Measurements from ENCODE around the gene RGL1.

Gene RGL1

GRCh38 chr1:183869664-183870063, 64.7 kb downstream of the RGL1 start:
- no peak for DNase-seq (ENCODE audit: low read depth in 2 of 2)

- DNase-seq (ENCODE audit: low read depth in 2 of 2), result no peak
Measured at GRCh38 chr1:183870351-183871077, 65.6 kb downstream of the RGL1 start.

DNA sequence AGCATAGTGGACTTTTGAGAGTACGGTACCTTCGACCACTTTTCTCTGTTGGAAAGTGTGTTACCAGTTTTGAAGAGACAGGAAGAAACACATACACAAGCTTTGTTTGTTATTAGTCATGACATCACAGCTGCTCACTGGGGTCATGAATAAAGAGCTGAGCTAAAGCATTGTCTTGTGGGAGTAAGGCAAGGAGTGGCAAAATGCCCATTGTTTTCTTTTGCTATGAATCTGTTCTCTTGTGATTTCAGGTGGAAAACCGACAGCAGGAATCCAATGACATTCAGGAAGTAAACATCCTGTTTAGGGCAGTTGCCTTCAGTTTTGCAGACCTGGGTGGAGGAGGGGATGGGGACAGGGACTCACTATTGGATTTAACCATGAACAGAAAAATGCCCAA, 66.2 kb downstream of the RGL1 start:
- DNase-seq (ENCODE audit: low read depth in 2 of 2), result no peak

DNA sequence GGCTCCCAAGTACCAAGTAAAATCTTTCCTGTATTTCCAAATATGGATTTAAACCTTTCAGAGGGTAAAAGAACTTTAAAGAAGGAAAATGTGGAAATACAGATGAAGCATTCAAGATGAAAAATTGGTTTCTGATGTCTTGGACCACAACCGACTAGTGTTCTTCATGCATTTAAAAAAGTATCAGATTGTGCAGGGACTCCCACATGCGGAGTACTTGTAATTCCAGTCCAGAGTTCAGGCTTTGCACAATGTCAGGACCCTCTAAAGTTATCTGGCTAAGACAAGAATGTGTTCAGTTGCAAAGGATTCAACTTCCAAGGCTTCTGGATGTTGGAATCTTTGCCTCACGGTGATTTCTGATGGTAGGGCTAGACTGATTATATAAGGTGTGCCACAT, 66.7 kb downstream of the RGL1 start:
- DNase-seq (ENCODE audit: low read depth in 2 of 2), result no peak

- no peak for DNase-seq (ENCODE audit: low read depth in 2 of 2)
Measured at GRCh38 chr1:183872403-183872802, 67.5 kb downstream of the RGL1 start.

DNA sequence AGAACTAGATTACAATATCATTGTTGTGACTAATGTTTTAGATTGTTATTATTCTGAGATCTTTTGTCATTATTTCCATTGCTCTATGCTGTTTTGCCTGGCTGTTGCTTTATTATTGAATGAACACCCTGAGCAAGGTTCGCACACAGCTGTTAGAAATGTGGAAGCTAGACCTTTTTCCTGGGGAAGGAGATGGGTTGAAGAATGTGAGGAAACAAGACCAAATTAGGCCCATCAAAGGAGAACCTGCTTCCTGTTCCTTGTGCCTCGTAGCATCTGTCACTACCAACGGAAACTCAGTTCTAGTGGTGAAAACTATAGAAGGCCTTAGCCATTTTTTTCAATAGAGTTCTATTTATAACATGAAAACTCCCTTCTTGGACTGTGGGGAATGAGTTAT, 68.7 kb downstream of the RGL1 start:
- no peak for DNase-seq (ENCODE audit: low read depth in 2 of 2)

- no peak for DNase-seq (ENCODE audit: low read depth in 2 of 2)
Measured at GRCh38 chr1:183876309-183876708, 71.4 kb downstream of the RGL1 start.

DNA sequence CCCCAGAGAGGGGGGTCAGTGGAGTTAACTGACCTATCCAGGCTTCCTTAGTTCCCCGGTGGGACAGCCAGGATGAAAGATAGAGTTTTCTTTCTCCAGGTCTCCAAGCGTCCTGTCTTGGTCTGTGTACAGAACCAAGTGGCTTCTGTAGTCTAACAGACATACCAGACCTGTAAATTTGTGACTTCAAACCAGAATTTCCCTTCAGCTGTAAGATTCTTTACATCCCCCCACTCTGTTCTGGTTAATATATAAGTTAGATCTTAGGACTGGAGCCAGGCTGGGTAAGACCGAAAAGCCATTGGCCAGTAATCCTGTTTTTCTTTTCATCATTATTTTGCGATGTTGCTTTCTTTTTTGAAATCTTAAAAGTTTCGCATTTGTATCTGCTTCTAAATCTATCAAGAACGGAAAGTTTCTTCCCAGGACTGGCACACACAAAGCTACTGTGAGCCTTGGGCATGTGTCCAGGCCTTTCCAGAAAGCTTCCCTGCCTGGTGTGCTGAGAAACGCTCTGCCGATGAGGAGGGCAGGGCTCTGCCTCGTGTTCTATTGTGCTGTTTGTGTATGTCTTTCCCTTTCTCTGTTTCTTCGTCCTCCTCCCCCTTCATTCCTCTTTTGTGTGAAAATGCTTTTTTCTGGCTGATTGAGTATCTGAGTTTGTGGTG, 72.3 kb downstream of the RGL1 start:
- DNase-seq (ENCODE audit: low read depth in 2 of 2), result no peak

GRCh38 chr1:183879494-183879893, 74.6 kb downstream of the RGL1 start:
- DNase-seq (ENCODE audit: low read depth in 2 of 2), result no peak

DNA sequence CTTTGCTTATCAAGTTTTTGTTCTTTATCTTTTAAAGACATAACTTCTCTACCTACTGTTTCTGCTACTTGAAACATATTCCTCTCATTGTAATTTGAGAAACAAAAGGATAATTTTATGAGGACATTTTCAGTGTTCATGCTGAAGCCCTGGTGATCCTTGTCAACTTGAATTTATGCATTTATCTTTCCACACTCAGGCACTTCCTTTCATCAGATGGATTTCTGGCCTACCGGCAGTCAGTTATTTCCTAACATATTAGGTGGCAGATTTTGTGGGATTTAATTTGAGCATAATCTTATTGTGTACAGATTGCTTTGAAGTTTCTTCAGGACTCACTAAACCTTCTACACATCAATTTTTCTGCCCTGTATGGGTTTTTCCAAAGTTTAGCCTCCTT, 75.0 kb downstream of the RGL1 start:
- DNase-seq (ENCODE audit: low read depth in 2 of 2), result no peak

- DNase-seq (ENCODE audit: low read depth in 2 of 2), result no peak
Measured at GRCh38 chr1:183880531-183881243, 75.8 kb downstream of the RGL1 start.

DNA sequence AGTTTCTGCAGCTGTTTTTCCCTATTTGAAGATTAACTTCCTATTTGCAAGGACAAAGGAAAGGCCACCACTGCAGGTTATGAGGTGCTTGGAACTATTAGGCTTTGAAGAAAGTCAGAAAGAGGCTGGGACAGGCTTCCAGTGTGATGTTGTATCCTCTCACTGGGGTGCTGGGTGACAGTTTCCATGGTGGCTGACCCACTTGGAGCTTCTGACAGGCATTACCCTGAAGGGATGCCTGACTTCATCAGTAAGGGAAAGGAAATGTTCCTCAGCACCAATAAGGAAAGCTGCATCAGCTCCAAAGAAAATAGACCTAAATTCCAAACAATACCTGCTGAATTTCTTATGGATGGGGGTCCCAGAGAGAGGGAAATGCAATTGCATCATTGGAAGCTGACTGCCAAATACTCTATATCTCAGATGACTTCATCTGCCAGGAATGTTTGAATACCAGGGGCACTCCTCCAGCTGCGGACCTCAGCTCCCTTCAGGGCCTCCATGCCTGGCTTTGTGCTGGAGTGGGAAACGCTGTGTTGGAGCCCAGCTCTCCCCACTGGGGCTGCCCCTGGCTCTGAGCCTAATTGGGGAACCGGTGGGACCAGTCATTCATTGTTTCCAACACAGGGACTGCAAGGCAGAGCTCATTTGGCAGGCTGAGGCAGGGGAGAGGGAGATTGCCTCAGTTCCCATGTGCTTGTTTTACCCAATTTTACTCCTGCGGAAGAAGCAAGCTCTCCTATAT, 76.6 kb downstream of the RGL1 start:
- DNase-seq (ENCODE audit: low read depth in 2 of 2), result no peak

DNA sequence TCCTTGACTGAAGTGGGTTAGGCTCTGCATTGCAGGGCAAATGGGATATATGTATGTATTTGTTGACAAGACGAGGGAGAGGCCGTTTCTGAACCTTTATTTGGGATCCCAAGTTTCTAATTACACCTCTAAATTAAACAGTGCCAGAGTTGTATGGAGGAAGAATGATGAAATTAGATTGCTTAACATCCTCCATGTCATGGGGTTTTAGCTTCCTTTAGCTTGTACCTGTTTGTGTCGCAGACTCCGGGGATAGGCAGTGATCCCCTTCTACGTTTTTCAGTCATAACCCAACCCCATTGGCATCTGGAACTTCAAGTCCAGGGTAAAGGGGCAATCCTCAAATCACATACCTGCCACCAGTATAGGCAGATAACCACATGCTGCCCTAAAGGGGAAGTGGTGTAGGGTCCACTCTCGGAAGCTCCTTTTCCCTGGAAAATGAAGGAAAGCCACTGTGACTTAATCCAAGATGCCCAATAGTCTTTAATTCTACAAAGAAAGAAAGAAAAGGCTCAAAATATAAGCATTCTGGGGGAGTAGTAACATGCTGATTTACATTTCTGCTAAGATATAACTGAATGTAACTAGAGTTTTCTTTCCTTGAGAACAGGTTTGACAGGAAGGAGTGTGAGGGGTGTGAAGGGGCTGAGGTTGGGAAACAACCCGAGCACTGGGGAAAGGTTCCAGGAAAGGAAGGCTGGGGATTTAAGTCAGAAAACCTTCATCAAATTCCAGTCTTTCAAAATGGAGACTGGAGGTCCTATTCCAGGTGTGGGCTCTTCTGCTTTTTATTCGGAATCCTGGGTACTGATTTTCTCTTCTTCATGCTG, 77.6 kb downstream of the RGL1 start:
- DNase-seq (ENCODE audit: low read depth in 2 of 2), result no peak

- no peak for DNase-seq (ENCODE audit: low read depth in 2 of 2)
Measured at GRCh38 chr1:183883623-183884022, 78.7 kb downstream of the RGL1 start.

DNA sequence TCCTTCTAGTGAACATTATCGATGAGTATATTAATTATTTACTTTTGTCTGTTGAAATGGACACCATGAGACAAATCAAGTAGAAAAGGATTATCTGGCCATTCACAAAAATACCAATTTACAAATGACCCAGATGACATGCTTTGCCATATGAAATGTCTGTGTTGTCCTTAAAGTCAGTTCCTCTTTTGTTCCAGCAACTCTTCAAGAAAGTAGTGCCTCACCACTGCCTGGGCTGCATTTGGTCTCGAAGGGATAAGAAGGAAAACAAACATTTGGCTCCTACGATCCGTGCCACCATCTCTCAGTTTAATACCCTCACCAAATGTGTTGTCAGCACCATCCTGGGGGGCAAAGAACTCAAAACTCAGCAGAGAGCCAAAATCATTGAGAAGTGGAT, 79.6 kb downstream of the RGL1 start:
- DNase-seq (ENCODE audit: low read depth in 2 of 2), result no peak

- no peak for DNase-seq (ENCODE audit: low read depth in 2 of 2)
Measured at GRCh38 chr1:183885142-183885735, 80.3 kb downstream of the RGL1 start.

DNA sequence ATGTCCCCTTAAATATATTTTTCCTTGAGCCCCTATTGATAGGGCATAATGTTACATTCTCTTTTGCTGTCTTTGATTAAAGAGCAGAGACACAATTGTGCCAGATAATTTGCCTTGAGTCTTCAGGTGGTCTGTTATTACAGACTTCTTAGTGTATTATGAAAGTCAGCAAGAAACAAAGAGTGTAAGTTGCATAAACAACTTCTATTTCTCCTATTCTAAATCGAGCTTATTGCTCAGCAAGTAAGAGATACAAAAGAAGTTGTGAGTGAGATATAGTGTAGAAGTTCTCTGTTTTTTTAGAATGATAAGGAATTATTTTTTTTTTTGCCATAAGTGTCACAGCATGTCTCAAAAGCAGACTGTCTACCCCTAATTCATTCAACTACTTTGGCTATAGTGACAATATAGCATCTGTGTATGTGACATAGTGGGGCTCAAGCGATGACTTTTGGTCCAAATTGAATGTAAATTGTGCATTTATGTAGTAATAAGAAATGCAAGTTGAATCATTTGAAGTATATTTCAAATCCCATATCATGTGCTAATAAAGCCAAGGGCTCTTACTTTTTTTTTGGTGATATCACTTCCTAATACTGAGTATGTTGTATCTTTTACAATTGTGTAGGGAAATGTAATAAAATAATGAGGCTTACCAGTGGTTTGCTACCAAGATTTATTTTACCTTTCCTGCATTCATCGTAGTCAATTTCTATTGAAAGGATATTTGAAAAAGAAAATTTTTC, 81.3 kb downstream of the RGL1 start:
- no peak for DNase-seq (ENCODE audit: low read depth in 2 of 2)

- no peak for DNase-seq (ENCODE audit: low read depth in 2 of 2)
Measured at GRCh38 chr1:183886853-183887252, 81.9 kb downstream of the RGL1 start.

DNA sequence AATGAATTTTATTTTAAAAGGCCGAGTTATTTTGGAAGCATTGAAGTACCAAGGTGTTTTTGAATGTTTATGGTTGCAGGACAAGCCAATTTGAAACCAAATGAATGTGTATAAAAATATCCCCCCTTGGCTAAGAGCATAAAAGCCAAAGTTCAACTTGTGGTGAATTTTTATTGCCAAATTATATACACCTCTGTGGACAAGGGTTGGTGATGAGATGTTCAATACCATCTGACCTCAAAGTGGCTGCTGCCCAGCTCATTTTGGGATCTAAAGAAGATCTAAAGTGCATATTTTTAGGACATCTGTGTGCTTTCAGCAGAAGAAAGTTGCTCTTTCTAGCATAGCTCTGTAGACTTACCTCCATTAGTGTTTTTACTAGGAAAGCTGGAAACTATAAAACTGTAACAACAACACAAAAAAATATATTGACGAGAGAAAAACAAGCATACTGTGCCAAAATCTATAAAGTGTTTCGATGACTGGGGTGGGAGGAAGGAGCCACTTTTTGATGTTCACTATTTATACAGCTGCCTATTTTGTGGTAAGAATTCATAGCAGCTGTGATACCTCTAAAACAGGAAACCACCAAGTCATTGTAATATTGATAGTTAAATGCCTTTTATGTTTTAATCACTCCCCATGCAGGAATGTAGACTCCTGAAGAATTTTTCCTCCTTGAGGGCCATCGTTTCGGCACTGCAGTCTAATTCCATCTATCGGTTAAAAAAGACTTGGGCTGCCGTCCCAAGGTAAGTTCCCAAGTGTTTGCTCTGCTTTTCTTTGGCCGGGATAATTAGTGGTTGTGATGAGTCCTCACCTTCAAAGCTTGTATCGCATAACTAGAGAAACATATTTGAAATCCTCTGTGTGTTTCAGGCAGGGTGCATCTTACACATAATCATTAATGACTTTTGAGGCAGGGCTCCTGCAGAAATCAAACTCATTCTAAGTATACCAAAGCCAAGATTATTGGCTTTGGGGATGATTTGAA, 83.2 kb downstream of the RGL1 start:
- no peak for DNase-seq (ENCODE audit: low read depth in 2 of 2)
